ENCODE results near the gene CMKLR1.

GRCh38 chr12:108319277-108320234 is 19.6 kb downstream of the CMKLR1 start:
- no peak for TF ChIP-seq CTCF (IDR thresholded peaks at IDR 0.05)
- no peak for TF ChIP-seq ZFX (IDR thresholded peaks at IDR 0.05; ENCODE audit: borderline replicate concordance)
